GM21737 (cell line): ENCODE data around the gene CA5B.
"Not testable (repeated sequence)": the region's sequence is repeated elsewhere in the genome, so short reads cannot be mapped to it uniquely, and the experiment has no call there.

Experiments
- ATAC-seq: cut with Tn5 transposase; IDR thresholded peaks from one replicate; pipeline ENCODE4 v1.9.1; 2021; ENCODE audit warnings: mild to moderate bottlenecking, moderate library complexity; ENCODE audit not compliant: unreplicated experiment

CA5B gene, protein sequence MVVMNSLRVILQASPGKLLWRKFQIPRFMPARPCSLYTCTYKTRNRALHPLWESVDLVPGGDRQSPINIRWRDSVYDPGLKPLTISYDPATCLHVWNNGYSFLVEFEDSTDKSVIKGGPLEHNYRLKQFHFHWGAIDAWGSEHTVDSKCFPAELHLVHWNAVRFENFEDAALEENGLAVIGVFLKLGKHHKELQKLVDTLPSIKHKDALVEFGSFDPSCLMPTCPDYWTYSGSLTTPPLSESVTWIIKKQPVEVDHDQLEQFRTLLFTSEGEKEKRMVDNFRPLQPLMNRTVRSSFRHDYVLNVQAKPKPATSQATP

DNA sequence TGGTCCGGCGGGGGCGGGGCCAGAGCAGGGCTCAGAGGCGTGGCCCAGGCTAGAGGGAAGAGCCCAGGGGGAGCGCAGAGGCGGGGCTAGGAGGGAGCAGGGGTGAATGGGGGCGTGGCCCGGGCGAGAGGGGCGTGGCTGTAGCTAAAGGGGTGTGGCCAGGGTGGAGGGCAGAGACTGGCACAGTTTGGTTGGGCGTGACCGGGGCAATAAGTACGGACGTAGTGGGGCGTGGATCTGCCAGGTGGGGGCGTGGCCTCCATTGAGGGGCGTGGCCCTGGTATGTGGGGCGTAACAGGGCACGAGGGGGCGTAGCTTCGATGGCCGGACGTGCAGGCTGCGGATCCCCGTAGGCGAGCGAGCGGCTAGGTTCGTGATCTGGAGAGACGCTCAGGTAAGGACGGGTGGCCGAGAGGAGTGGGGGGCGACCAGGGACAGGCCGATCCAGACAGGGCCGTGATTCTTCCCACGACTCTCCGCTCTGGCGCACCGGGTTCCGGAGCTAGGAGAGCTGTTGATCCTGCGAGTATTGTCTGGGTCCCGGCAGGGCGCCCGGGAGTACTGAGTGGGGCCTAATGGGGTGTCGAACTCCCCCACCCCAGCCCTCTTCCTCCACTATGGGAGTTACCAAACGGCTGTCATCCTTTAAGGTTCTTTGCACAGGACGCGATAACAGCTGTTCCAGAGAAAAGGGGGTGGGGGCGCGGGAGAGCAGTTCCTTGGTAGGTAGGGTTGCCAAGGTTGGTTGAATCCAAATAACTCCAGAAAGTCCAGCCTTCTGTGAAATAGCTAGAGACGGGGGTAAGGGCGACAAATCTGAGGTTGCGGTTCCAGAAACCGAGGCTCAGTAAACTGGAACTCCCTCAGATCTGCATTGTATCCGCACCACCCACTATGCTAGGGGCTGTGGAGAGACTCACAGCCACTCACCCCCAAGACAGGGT lies at the start of gene CA5B:
CA5B (plus strand) TSS at position 312 of the 944 bp plus-strand sequence. CDS start 11,754 bp downstream, outside the sequence.
- peak; percentile 92 for ATAC-seq

DNA sequence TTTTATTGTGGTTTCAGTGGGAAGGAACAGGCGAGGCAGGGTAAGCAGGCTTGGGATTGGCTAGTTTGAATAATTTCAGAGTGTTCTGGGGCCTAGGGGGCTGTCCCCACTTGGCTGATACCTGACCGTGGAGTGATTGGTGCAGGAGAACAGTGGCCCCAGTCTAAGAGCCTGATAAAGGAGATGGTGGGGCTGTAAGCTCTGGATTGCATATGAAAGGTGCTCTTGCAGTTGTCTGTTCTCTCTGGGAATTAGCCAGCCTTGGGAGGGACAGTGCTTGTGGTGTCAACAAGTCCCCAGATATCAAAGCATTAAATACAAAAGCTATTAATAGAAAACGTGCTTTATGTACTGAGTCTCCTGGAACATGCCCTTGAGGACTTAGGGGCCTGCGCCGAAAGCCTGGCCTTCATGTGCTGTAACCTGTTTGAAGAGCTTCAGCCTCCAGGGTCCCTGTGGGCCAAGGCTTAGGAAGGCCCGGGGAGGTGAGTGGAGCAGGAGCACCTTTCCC lies 43.1 kb upstream of the CA5B start:
- no peak for ATAC-seq

DNA sequence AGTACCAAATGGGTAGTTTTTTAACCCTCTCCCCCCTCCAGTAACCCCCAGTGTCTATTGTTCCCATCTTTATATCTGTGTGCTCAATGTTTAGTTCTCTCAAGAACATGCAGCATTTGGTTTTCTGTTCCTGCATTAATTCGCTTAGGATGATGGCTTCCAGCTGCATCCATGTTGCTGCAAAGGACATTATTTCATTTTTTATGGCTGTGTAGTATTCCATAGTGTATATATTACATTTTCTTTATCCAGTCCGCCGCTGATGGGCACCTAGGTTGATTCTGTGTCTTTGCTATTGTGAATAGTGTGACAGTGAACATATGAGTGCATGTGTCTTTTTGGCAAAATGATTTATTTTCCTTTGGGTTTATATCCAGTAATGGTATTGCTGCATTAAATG lies 41.6 kb upstream of the CA5B start:
- ATAC-seq, result no peak

DNA sequence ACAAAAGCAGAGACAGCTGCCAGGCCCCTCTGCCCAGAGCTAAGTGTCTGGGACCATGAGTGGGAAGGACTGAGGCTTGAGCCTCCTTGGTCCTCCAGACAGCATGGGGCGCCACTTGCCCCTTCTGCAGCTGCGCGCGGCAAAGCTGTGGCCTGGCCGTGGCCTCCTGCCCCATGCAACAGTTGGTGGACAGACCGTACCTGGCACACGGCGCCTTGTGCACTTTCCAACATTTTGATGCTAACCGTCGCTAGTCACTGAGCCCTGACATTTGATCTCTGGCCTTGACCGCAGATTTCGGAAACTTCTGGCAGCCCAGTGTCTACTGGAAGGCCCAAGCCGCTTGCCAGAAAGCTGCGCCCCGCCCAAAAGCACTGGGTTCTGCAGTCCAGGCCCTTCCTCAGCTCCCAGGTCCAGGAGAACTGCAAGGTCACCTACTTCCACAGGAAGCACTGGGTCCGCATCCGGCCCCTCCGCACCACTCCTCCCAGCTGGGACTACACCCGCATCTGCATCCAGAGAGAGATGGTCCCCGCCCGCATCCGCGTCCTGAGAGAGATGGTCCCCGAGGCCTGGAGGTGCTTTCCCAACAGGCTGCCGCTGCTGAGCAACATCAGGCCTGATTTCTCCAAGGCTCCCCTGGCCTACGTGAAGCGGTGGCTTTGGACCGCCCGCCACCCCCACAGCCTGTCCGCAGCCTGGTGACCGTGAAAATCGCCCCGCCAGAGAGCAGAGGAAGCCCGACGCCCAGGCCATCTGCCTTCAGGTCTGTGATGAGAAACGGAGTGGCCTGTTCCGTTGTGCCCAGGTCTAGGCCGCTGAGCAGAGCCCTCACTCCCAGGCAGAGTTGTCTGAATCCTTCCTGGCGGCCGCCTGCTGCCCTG lies 35.3 kb upstream of the CA5B start:
- ATAC-seq, result no peak

DNA sequence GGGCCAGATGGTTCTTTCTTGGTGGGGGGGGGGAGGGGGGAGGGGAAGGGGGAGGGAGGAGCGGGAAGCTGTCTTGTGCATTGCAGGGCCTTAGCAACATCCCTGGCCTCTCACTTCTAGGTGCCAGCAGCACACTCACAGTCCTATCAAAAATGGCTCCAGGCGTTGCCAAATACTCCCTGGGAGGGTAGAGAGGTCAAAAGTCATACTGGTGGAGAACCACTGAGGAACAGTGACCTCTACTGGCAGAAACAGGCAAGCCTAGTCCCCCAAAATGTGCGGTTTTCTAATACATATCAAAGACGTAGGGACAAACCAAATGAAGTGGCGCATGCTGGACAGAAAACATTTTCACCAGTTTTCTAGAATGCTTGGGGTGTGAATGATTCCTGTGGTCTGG lies 34.3 kb upstream of the CA5B start:
- not testable (repeated sequence) for ATAC-seq

DNA sequence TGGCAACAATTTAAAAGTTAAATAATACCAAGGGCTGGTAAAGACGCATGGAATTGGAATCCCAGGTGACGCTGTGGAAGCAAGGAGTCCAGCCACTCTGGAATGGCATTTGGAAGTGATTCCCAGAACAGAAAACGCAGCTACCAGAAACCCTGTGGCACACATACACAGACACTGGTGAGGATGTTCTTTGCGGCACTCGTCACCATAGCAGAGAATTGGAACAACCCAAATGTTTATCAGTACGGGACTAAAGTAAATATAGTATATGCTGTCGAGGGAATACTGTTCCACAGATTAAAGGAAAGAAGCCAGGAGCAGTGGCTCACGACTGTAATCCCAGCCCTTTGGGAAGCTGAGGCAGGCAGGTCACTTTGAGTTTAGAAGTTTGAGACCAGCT lies 33.8 kb upstream of the CA5B start:
- not testable (repeated sequence) for ATAC-seq

DNA sequence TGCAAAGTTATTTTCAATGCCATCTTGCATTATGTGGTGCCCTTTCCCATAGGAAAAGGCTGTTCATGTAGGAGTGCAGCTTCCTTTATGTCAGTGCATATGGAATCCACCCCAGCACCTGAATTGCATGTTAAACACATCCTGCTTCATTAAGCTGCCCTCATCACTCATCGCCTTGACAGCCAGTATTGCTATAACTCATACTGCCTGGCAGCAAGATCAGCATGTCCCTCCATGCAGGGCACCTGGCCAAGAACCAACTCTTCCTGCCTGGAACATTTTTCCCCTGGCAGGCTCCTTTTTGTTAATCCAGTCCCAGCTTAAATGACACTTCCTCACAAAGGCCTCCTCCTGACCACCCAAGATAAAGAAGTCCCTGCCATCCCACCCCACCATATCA lies 23.5 kb upstream of the CA5B start:
- no peak for ATAC-seq

DNA sequence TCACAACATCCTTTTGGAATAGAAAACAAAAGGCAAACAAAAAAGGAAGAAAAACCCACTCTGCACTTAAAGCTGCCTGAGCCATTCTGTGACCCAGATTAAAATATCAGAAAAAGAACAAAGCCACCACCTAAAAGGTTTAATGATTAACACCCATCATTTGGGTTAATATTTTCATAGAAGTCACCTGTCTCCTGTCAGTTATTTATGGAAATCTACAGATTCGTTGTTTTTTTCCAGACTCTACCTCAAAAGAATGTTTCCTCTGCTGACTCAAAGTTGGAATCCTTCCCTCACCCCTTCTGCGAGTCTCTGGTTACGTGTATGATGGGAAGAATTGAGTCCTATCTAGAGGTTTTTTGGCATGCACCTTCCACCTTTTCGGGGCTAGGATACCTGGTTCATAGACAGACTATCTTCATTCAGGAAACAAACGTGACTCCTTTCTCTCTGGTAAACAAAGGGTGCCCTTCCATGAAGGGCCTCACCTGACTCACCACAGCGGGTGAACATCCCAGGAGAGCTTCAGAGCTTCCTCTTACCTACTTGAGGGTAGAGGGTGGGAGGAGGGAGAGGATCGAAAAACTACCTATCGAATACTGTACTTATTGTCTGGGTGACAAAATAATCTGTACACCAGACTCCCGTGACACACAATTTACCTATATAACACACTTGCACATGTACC lies 19.6 kb upstream of the CA5B start:
- no peak for ATAC-seq

DNA sequence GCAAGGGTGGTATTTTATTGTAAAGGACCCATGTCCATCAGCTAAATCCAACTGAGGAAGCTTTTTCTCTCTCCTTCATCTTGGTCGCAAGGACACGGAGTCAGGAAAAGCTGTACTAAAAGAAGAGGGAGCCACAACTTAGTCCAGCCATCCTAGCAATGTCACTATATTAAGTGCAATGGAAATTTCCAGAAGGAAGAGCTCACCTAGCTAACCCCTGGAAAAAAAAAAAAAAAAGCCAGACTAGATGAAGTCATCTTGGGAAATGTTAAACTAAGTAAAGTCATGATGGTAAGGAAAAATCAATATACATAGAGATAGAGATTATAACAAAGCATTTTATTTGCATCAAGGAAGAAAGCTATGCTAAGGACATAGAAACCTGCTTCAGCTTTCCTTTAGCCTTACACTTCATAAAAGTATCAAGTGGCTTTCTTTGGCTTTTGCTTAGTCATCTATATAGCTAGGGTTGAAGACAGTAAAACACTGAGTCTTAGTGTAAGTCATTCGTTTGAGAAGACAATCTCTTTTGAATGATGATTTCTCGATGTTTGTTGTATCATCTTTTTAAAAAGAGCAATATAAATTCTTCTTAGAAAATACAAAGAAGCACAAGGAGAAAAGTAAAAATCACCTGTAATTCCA lies 18.6 kb upstream of the CA5B start:
- ATAC-seq, result no peak

DNA sequence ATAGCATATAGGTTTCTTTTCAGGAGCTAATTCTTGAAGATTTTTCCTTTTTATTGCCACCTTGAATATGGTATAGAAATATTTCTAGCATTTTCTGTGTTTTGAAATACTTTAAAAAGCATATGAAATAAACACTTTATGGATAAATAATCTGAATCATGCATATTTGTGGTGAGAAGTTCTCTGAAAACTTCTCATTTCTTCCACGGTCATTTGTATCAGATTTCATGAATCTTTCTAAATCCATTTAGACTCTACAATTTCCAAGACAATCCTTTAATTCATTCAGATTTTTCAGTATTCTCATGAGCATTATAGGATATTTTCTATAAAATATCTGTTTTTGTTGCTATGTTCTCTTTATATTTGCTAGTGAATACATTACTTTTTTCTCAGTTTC lies 16.2 kb upstream of the CA5B start:
- ATAC-seq, result no peak

DNA sequence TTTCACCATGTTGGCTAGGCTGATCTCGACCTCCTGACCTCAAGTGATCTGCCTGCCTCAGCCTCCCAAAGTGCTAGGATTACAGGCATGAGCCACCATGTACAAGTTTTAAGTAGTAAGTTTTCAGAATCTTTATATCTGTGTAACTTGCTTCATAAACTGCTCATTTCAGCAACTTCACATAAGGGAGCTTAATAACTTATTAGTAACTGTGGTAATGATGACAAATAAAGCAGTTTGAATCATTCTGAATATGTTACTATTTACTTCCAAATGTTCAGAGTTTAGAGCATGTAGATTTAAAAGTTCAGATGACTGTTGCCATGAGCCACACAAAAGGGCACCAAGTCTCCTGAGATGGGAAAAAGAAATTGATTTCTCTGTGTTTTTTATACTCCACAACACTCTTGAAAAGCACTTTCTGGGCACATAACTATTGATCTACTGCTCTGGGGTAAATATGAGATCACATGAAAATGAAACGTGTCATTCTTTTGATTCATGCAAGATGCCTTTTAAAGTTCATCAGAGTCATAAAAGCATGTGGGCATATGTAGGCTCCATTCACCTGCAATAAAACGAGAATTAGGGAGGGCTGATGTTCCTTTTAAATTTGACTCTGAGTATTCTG lies 14.1 kb upstream of the CA5B start:
- no peak for ATAC-seq

DNA sequence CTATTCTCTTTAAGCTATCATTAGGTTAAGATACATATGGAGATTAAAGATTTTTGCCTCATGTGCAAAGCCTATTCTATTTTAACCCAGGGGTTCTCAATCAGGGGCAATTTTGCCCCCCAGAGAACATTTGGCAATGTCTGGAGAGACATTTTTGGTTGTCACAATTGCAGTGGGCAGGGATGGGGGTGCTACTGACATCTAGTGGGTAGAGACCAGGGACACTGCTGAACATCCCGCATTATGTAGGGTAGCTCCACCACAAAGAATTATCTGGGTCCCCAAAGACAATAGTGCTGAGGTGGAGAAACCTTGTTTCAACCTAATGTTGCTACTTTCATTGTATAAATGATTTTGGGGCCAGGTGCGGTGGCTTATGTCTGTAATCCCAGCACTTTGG lies 13.2 kb upstream of the CA5B start:
- ATAC-seq, result no peak

DNA sequence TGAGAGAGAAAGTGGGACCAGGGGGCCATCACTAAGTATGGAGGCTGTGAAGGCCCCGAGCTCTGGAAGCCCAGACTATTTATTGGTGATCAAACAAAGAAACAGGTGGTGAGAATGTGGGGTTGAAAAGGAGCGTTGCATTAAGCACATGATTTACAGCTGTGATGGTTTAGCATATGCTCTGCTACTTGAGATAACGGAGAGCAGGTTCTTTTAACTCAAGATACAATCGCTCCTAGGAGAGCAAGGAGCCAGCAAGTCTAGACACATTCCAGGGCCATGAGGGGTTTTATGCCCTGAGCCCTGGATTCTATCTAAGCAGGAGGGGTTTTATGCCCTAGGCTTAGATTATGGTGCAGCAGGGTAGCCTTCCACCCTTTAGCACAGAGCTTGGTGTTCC lies 6.7 kb upstream of the CA5B start:
- ATAC-seq, result not testable (repeated sequence)

DNA sequence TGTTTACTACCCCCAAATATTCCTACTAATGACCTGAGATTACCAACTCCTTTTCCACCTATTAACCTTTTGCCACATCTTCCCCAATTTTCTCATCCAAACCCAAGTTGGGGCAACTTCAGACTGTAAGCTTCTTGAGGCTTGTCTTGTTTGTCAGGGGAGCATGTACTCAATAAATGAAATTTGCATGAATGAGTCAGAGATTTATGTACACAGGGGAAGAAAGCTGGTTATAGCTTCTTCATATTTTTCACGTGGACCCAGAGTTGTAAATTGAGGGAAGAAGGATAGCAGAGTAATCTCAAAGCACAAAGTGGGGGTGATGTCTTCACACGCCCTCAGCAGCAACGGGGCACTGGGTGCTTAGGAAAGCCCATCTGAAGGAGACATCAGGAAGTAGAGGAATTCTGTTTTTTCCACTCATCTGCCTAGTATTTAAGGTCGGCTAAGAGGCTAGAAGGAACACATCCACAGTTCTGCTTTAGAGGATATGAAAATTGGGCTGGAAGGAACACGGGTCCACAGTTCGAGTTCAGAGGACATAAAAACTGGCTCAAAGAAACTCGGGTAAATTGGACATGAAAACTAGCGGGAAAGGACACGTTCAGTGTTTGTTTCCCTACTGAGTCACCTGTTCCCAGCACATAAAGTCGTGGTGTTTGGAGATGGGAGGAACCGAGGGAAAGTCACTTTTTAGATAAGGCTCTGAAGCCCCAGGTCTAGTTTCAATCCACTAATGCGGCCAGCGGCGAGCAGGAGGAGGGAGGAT lies 696 bp upstream of the CA5B start:
- no peak for ATAC-seq

DNA sequence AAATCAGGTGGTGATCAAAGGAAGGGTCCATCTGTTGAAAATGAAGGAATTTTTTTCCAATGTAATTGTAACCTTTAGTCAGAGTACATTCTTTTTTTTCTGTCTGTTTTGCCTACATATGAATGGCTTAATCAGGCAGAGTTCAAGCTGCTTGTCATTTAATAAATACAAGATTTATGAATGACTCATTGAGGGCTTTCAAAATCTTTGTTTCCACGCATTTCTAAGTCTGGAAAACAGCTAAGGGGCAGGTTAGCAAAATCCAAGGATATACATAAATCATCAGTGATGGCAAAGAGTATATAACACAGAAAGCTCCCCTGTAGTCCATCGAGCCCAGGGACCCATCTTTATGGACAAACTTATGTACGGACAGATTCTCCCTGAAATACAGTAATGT lies 1.8 kb downstream of the CA5B start:
- no peak for ATAC-seq

DNA sequence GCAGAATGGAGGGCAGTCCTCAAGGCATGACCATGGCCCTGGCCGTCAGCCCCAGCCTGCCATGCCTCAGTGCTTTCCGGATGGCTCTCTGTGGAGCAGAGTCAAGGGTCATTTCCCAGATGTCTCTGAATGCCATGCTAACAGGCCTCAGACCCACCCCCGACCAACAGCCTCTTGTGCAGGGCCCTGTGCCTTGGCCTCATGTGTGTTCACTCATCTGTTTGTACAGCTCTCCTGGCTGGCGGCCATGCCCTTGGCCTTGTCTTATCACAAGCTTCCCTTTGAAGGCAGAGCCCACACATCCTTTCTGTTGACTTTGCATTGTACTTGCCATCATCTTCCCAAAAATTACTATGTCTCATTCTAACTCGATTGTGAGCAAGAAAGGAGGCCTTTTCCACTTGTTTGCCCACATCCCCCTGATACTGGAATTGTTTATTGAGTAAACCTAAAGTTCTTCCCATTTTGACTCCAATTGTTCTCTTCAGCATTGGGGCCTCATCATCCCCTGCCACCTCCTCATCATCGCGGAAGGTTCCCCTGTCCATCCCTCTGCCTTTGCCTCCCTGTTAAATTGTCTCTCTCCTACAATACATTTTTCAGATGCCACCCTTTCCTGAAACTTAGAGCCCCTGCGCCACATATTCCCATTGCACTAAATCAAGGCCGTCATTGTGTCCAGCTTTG lies 6.3 kb downstream of the CA5B start:
- no peak for ATAC-seq

DNA sequence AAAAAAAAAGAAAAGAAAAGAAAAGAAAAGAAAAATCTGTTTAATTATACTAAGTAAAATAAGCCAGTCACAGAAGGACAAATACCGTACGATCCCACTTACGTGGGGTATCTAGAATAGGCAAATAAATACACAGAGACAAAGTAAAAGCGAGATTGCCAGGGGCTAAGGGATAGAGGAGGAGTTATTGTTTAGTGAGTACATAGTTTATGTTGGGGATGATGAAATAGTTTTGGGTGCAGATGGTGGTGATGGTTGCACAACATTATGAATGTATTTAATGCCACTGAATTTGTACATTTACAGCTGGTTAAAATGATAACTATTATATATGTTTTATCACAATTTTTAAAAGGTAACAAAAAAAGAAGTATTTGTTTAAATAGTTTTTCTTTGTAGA lies 7.1 kb downstream of the CA5B start:
- no peak for ATAC-seq

DNA sequence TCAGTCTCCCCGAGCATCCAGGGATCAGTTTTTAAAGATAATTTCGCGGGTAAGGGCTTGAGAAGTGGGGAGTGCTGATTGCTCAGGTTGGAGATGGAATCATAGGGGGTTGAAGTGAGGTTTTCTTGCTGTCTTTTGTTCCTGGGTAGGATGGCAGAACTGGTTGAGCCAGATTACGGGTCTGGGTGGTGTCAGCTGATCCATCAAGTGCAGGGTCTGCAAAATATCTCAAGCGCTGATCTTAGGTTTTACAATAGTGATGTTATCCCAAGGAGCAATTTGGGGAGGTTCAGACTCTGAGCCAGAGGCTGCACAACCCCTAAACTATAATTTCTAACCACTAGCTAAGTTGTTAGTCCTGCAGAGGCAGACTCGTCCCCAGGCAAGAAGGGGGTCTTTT lies 8.6 kb downstream of the CA5B start:
- not testable (repeated sequence) for ATAC-seq
